Smooth muscle cell of the pulmonary artery (primary cell): ENCODE measurements around the gene STATH. TPM values are rescaled to one million over a fixed set of nuclear protein-coding genes. Genes with fewer than 3 reads are reported as not detected.

Experiments
- total RNA-seq: library from RNA; depleted of rRNA; stranded (reverse); fragments of >200 nt; gene quantifications from 2 replicates; pipeline ENCODE4 v1.2.3, GENCODE V29; 2014

Gene STATH, protein sequence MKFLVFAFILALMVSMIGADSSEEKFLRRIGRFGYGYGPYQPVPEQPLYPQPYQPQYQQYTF
- total RNA-seq: not detected in 2 replicates

DNA sequence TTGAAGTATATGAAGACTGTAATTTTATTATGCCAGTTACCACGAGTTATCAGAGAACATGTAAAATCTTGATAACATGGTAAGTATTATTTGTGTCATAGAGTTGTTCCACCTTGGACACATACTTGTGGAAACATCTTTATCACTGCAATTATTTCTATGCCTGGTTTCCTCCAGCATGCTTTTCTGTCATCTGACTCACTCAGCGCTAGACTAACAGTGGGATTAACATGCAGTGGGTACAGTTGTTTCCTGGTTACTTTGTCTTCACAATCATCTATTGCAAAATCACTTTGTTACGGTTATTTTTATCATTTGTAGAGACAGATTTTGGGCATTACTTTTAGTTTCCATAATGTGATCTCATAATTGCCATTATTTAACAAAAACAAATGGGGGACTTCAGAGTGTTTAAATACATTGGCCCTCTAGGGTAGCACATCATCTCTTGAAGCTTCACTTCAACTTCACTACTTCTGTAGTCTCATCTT lies at the start of gene STATH:
Gene STATH (plus strand): TSS at position 441 of the 491 bp plus-strand sequence. CDS start 2,472 bp downstream, outside the sequence.

DNA sequence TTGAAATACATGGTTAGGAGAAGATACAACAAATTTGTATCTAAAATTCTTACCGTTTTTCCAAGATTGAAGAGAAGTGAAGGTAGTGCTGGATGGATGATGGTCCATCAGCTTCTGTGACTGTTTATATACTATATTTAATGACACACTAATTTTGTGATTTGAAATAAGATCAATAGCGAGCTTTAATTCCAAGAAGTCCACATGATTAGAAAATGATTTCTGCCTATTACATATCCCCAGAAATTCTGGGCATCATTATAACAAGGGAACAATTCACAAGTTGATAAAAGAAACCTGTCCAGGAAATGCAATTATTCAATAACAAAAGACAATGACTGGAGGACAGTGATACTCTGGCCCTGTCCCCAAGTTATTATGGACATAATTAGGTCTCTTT lies 30.1 kb upstream of the STATH start, which contains the start of gene CSN2:
Gene CSN2 (minus strand): TSS at position 101 of the 400 bp plus-strand sequence. CDS start 4,733 bp downstream, outside the sequence.

DNA sequence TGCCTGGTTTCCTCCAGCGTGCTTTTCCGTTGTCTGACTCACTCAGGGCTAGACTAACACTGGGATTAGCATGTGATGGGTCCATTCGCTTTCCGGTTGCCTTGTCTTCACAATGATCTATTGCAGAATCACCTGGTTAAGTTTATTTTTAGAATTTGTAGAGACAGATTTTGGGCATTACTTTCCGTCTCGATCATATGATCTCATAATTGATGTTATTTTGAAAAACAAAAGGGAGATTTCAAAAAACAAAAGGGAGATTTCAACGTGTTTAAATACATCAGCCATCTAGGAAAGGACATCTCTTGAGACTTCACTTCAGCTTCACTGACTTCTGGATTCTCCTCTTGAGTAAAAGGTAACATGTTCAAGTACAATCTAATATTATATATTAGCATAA lies 32.4 kb downstream of the STATH start, which contains the start of gene HTN3:
Gene HTN3 (plus strand): TSS at position 301 of the 400 bp plus-strand sequence. CDS start 2,282 bp downstream, outside the sequence.

DNA sequence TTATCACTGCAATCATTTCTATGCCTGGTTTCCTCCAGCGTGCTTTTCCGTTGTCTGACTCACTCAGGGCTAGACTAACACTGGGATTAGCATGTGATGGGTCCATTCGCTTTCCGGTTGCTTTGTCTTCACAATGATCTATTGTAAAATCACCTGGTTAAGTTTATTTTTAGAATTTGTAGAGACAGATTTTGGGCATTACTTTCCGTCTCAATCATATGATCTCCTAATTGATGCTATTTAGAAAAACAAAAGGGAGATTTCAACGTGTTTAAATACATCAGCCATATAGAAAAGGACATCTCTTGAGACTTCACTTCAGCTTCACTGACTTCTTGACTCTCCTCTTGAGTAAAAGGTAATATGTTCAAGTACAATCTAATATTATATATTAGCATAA lies 54.4 kb downstream of the STATH start, which contains the start of gene HTN1:
Gene HTN1 (plus strand): TSS at position 301 of the 400 bp plus-strand sequence. CDS start 2,639 bp downstream, outside the sequence.

Other genes with a start within 250 kb of the STATH start
- gene SULT1B1, start 235.3 kb upstream of the STATH start, total RNA-seq: 1.5 and 3.2 TPM in 2 replicates
- gene SULT1E1, start 135.8 kb upstream of the STATH start, total RNA-seq: 10.7 and 17.8 TPM in 2 replicates
- not detected in 2 replicates for gene CSN1S1, start 64.9 kb upstream of the STATH start, total RNA-seq
- gene CSN2, start 30.2 kb upstream of the STATH start, total RNA-seq: not detected in 2 replicates
- not detected in 2 replicates for gene HTN3, start 32.5 kb downstream of the STATH start, total RNA-seq
- gene HTN1, start 54.5 kb downstream of the STATH start, total RNA-seq: not detected in 2 replicates
- gene PRR27, start 158.3 kb downstream of the STATH start, total RNA-seq: not detected in 2 replicates
- not detected in 2 replicates for gene ODAM, start 199.8 kb downstream of the STATH start, total RNA-seq
- gene FDCSP, start 230.2 kb downstream of the STATH start, total RNA-seq: not detected in 2 replicates
- not detected in 2 replicates for gene CSN3, start 246.6 kb downstream of the STATH start, total RNA-seq